HG03103 (cell line): ENCODE results near the gene SPATS2.

Experiments
- ATAC-seq: cut with Tn5 transposase; IDR thresholded peaks from one replicate; pipeline ENCODE4 v1.9.1; 2021; ENCODE audit warnings: low read depth; ENCODE audit not compliant: unreplicated experiment

The SPATS2 gene

GRCh38 chr12:49564686-49565405, 197.6 kb downstream of the SPATS2 start:
- no peak for ATAC-seq

GRCh38 chr12:49565406-49566265, 198.4 kb downstream of the SPATS2 start:
- no peak for ATAC-seq

GRCh38 chr12:49566361-49566760, 199.1 kb downstream of the SPATS2 start:
- no peak for ATAC-seq

- peak; percentile 10 for ATAC-seq
Observed at GRCh38 chr12:49567302-49567610, 200.0 kb downstream of the SPATS2 start.

GRCh38 chr12:49567611-49568441, 200.6 kb downstream of the SPATS2 start, which contains the start of gene MCRS1:
Gene MCRS1, minus strand, starts transcription at chr12:49568142. Its CDS starts 1,411 bp downstream, at chr12:49566731.
- peak; percentile 68 for ATAC-seq

- ATAC-seq: peak; percentile 10
Observed at GRCh38 chr12:49568442-49569162, 201.3 kb downstream of the SPATS2 start.
